ENCODE measurements around the gene C2orf15.
"Not testable (repeated sequence)": the region's sequence is repeated elsewhere in the genome, so short reads cannot be mapped to it uniquely, and the experiment has no call there.

C2orf15 gene

GRCh38 chr2:99187011-99187410 lies 45.5 kb downstream of the C2orf15 start:
- H3K27ac Mint-ChIP-seq = no peak overlapping the region
- H3K27me3 Mint-ChIP-seq = no peaks in the 10 kb centered on the region
- H3K9me3 Mint-ChIP-seq = peaks cover 3% of the 10 kb centered on the region
- no peak overlapping the region for H3K4me3 Mint-ChIP-seq
- H3K4me1 Mint-ChIP-seq (ENCODE audit: low read depth) = peaks cover 30% of the 10 kb centered on the region
- H3K36me3 Mint-ChIP-seq (ENCODE audit: low read depth) = peaks cover 44% of the 10 kb centered on the region

GRCh38 chr2:99188357-99188756 lies 46.9 kb downstream of the C2orf15 start:
- H3K27me3 Mint-ChIP-seq = no peaks in the 10 kb centered on the region
- peaks cover 22% of the 10 kb centered on the region for H3K4me1 Mint-ChIP-seq (ENCODE audit: low read depth)
- H3K27ac Mint-ChIP-seq = no peak overlapping the region
- H3K4me3 Mint-ChIP-seq = no peak overlapping the region
- peaks cover 4% of the 10 kb centered on the region for H3K9me3 Mint-ChIP-seq
- H3K36me3 Mint-ChIP-seq (ENCODE audit: low read depth) = peaks cover 51% of the 10 kb centered on the region

- H3K4me3 Mint-ChIP-seq = no peak overlapping the region
- H3K36me3 Mint-ChIP-seq (ENCODE audit: low read depth) = peaks cover 63% of the 10 kb centered on the region
- H3K27me3 Mint-ChIP-seq = no peaks in the 10 kb centered on the region
- peaks cover 15% of the 10 kb centered on the region for H3K4me1 Mint-ChIP-seq (ENCODE audit: low read depth)
- no peak overlapping the region for H3K27ac Mint-ChIP-seq
- peaks cover 4% of the 10 kb centered on the region for H3K9me3 Mint-ChIP-seq
These were observed 49.0 kb downstream of the C2orf15 start for GRCh38 chr2:99190548-99190947.

GRCh38 chr2:99192364-99192763 lies 50.9 kb downstream of the C2orf15 start:
- not testable (repeated sequence) for H3K4me3 Mint-ChIP-seq; H3K27me3 Mint-ChIP-seq; H3K9me3 Mint-ChIP-seq; H3K4me1 Mint-ChIP-seq (ENCODE audit: low read depth); H3K27ac Mint-ChIP-seq
- H3K36me3 Mint-ChIP-seq (ENCODE audit: low read depth) = peaks cover 67% of the 10 kb centered on the region

GRCh38 chr2:99198103-99198841 lies 56.8 kb downstream of the C2orf15 start:
- no peak overlapping the region for H3K27ac Mint-ChIP-seq
- no peaks in the 10 kb centered on the region for H3K4me1 Mint-ChIP-seq (ENCODE audit: low read depth)

GRCh38 chr2:99200076-99200800 lies 58.7 kb downstream of the C2orf15 start:
- no peaks in the 10 kb centered on the region for H3K4me1 Mint-ChIP-seq (ENCODE audit: low read depth)
- H3K36me3 Mint-ChIP-seq (ENCODE audit: low read depth) = peaks cover 22% of the 10 kb centered on the region
- no peak overlapping the region for H3K27ac Mint-ChIP-seq
- H3K4me3 Mint-ChIP-seq = no peak overlapping the region
- no peaks in the 10 kb centered on the region for H3K27me3 Mint-ChIP-seq
- no peaks in the 10 kb centered on the region for H3K9me3 Mint-ChIP-seq

More at GRCh38 chr2:99198103-99198841, 56.8 kb downstream of the C2orf15 start:
- Mint-ChIP-seq H3K36me3 (ENCODE audit: low read depth) (peaks cover 31% of the 10 kb centered on the region), H3K9me3 (no peaks in the 10 kb centered on the region), H3K27me3 (no peaks in the 10 kb centered on the region), H3K4me3 (no peak overlapping the region)
